ENCODE data around the gene SMKR1.
"Not testable (repeated sequence)": the region's sequence is repeated elsewhere in the genome, so short reads cannot be mapped to it uniquely, and the experiment has no call there.

Gene SMKR1

DNA sequence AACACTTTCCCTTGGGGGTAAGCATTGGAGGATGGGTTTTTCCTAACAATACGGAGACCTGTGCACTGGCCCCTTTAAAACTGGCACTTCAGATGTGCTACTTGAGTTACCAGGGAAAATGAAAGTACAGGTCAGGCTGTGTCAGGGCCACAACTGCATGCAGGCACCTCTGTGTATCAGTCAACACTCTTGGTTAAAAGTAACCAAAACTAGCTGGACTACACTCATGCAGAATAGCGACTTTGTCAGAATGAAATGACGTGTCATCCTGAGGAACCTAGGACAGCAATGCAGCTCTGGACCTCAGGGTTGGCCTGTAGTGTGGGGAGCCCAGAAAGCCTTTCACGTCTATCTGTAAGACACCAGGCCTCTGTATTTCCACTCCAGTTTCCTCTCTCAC lies 33.8 kb upstream of the SMKR1 start:
- Histone ChIP-seq H3K4me1 (ENCODE audit: insufficient read depth, low read length) (no peaks in the 10 kb centered on the region), H3K4me3 (ENCODE audit: low read length) (no peak overlapping the region), H3K36me3 (ENCODE audit: insufficient read depth, low read length) (peaks cover 41% of the 10 kb centered on the region), H3K9me3 (ENCODE audit: low read length) (no peaks in the 10 kb centered on the region), H2AFZ (ENCODE audit: low read depth, low read length) (no peak overlapping the region), H3K27me3 (ENCODE audit: insufficient read depth, low read length) (no peaks in the 10 kb centered on the region)

DNA sequence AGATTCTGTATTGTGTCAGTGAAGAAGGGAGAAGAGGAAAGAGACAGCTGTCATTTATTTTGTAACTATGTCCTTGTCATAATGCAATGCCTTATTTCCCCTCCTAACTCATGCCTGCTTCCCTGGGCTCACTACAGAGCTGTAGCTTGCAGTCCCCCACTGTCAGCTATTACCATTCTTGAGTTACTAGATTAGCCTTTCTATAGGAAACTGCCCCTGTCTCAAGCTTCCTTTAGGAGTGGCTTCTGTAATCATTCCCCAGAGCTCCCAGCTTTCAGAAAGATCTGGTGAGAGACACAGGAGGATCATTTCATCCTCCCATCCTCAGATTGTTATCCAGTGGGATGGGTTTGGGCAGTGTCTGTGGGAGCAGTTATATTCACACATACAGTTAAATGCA lies 32.4 kb upstream of the SMKR1 start:
- Histone ChIP-seq H3K36me3 (ENCODE audit: insufficient read depth, low read length) (peaks cover 31% of the 10 kb centered on the region), H3K27me3 (ENCODE audit: insufficient read depth, low read length) (no peaks in the 10 kb centered on the region), H3K4me3 (ENCODE audit: low read length) (no peak overlapping the region), H2AFZ (ENCODE audit: low read depth, low read length) (no peak overlapping the region), H3K4me1 (ENCODE audit: insufficient read depth, low read length) (no peaks in the 10 kb centered on the region), H3K9me3 (ENCODE audit: low read length) (no peaks in the 10 kb centered on the region)

DNA sequence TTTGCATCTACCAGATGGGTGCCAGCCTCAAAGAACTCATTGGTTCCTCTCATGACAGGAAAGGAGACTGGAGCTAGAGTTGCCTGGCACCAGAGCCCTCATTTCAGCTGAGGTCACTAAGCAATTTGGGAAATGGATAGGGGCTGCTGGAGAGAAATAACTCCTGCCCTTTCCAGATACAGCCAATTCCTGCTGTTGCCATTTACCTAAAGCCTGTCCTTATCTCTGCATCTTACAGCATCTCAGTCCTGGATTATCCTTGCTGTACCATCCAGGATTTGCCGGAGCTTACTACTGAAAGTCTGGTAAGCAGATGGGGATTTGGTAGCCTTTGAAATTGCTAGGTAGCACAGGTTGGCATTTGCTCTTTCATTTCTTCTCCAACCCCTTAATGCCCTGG lies 31.9 kb upstream of the SMKR1 start:
- H3K27me3 ChIP-seq (ENCODE audit: insufficient read depth, low read length) = no peaks in the 10 kb centered on the region
- no peaks in the 10 kb centered on the region for H3K4me1 ChIP-seq (ENCODE audit: insufficient read depth, low read length)
- H3K4me3 ChIP-seq (ENCODE audit: low read length) = no peak overlapping the region
- peaks cover 27% of the 10 kb centered on the region for H3K36me3 ChIP-seq (ENCODE audit: insufficient read depth, low read length)
- no peaks in the 10 kb centered on the region for H3K9me3 ChIP-seq (ENCODE audit: low read length)
- H2AFZ ChIP-seq (ENCODE audit: low read depth, low read length) = no peak overlapping the region

DNA sequence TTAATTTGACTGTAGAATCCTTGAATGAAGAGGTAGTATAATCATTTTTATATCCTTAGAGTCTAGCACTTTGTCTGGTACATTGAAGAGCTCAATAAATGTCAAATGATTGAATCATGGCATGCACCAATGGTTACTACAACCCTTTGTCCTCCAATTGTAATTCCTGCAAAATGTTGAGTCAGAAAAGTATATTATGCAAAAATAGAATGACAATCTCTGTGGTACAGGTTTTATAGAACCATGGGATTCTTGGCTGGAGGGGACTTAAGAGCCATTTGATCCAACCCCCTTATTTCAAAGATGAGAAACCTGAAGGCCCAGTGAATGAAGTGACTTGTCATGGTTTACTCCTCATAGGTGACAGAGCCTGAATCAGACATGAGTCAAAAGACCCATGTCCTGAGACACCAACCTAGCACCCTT lies 30.9 kb upstream of the SMKR1 start:
- H2AFZ ChIP-seq (ENCODE audit: low read depth, low read length) = no peak overlapping the region
- H3K27me3 ChIP-seq (ENCODE audit: insufficient read depth, low read length) = no peaks in the 10 kb centered on the region
- no peak overlapping the region for H3K4me3 ChIP-seq (ENCODE audit: low read length)
- H3K36me3 ChIP-seq (ENCODE audit: insufficient read depth, low read length) = peaks cover 21% of the 10 kb centered on the region
- H3K9me3 ChIP-seq (ENCODE audit: low read length) = no peaks in the 10 kb centered on the region
- no peaks in the 10 kb centered on the region for H3K4me1 ChIP-seq (ENCODE audit: insufficient read depth, low read length)

DNA sequence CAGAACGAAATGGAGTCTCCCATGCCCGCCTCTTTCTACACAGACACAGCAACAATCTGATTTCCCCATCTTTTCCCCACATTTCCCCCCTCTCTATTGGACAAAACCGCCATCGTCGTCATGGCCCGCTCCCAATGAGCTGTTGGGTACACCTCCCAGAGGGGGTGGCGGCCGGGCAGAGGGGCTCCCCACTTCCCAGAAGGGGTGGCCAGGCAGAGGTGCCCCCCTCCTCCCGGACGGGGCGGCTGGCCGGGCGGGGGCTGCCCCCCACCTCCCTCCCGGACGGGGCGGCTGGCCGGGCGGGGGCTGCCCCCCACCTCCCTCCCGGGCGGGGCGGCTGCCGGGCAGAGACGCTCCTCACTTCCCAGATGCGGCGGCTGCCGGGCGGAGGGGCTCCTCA lies 26.4 kb upstream of the SMKR1 start:
- not testable (repeated sequence) for H3K4me1 ChIP-seq (ENCODE audit: insufficient read depth, low read length); H3K9me3 ChIP-seq (ENCODE audit: low read length); H3K36me3 ChIP-seq (ENCODE audit: insufficient read depth, low read length); H3K27me3 ChIP-seq (ENCODE audit: insufficient read depth, low read length); H3K4me3 ChIP-seq (ENCODE audit: low read length); H2AFZ ChIP-seq (ENCODE audit: low read depth, low read length)

DNA sequence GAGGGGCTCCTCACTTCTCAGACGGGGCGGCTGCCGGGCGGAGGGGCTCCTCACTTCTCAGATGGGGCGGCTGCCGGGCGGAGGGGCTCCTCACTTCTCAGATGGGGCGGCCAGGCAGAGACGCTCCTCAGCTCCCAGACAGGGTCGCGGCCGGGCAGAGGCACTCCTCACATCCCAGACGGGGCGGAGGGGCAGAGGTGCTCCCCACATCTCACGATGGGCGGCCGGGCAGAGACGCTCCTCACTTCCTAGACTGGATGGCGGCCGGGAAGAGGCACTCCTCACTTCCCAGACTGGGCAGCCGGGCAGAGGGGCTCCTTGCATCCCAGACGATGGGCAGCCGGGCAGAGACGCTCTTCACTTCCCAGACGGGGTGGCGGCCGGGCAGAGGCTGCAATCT lies 25.9 kb upstream of the SMKR1 start:
- H2AFZ ChIP-seq (ENCODE audit: low read depth, low read length) = not testable (repeated sequence)

DNA sequence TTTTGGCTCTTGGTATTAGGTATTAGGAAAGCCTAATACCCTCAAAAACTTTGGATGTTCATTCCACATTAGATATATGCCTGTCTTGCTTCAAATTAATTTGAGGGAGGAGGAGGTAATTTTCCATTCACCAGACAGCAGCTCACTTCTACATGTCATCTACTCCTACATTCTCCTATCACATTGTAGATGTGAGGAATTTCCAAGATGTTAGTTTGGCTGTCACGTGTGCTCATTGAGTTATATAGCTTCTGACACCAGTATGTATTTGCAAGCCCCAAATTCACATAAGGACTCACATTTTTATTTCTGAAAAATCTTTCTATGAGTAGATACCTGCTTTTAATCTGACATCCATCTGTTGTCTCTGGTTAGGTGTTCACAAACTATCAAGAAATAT lies 22.5 kb upstream of the SMKR1 start:
- H3K27me3 ChIP-seq (ENCODE audit: insufficient read depth, low read length) = no peaks in the 10 kb centered on the region

More for the DNA sequence above, 25.9 kb upstream of the SMKR1 start:
- not testable (repeated sequence) for H3K27me3 ChIP-seq (ENCODE audit: insufficient read depth, low read length); H3K4me3 ChIP-seq (ENCODE audit: low read length); H3K4me1 ChIP-seq (ENCODE audit: insufficient read depth, low read length); H3K9me3 ChIP-seq (ENCODE audit: low read length); H3K36me3 ChIP-seq (ENCODE audit: insufficient read depth, low read length)

DNA sequence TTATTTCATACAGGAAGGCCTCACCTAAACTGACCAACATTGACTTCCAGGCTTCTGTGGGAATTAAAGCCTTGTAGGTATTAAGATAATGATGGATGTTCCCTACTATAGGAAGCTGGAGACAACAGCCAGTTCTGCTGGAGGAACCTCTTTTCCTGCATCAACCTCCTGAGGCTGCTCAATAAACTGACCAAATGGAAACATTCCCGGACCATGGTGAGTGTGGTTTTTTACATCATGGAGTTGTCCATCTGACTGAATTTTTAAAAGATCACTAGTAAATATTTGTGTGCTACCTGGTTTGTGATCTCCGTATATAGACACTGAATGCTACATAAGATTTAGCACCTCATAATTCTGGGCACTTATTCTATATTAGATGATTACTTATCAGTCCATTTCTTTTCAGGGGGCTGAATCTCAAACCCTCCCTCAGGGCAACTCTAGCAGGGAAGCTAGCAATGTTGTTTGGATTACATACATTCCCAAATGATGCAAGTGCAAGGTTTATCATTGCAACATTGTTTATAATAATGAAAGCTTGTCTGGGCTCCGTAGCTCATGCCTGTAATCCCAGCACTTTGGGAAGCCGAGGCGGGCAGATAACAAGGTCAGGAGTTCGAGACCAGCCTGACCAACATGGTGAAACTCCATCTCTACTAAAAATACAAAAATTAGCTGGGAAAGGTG lies 21.5 kb upstream of the SMKR1 start:
- no peaks in the 10 kb centered on the region for H3K27me3 ChIP-seq (ENCODE audit: insufficient read depth, low read length)
- peaks cover 18% of the 10 kb centered on the region for H3K36me3 ChIP-seq (ENCODE audit: insufficient read depth, low read length)
- H3K9me3 ChIP-seq (ENCODE audit: low read length) = peaks cover 4% of the 10 kb centered on the region
- no peaks in the 10 kb centered on the region for H3K4me1 ChIP-seq (ENCODE audit: insufficient read depth, low read length)
- no peak overlapping the region for H2AFZ ChIP-seq (ENCODE audit: low read depth, low read length)
- no peak overlapping the region for H3K4me3 ChIP-seq (ENCODE audit: low read length)

More for the DNA sequence above, 22.5 kb upstream of the SMKR1 start:
- H3K36me3 ChIP-seq (ENCODE audit: insufficient read depth, low read length) = peaks cover 14% of the 10 kb centered on the region
- H3K4me3 ChIP-seq (ENCODE audit: low read length) = no peak overlapping the region
- no peak overlapping the region for H2AFZ ChIP-seq (ENCODE audit: low read depth, low read length)
- no peaks in the 10 kb centered on the region for H3K4me1 ChIP-seq (ENCODE audit: insufficient read depth, low read length)
- peaks cover 4% of the 10 kb centered on the region for H3K9me3 ChIP-seq (ENCODE audit: low read length)

DNA sequence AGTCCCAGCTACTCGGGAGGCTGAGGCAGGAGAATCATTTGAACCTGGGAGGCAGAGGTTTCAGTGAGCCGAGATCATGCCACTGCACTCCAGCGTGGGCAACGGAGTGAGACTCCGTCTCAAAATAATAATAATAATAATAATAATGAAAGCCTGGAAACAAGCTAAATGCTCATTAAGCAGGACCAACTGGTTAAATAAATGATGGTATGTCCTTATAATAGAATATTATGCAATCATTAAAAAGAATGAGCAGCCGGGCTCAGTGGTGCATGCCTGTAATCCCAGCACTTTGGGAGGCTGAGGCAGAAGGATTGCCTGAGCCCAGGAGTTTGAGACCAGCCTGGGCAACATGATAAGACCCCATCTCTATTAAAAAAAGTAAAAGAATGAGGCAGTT lies 21.0 kb upstream of the SMKR1 start:
- not testable (repeated sequence) for H3K27me3 ChIP-seq (ENCODE audit: insufficient read depth, low read length); H3K4me3 ChIP-seq (ENCODE audit: low read length); H3K4me1 ChIP-seq (ENCODE audit: insufficient read depth, low read length); H2AFZ ChIP-seq (ENCODE audit: low read depth, low read length); H3K9me3 ChIP-seq (ENCODE audit: low read length)
- H3K36me3 ChIP-seq (ENCODE audit: insufficient read depth, low read length) = peaks cover 20% of the 10 kb centered on the region

DNA sequence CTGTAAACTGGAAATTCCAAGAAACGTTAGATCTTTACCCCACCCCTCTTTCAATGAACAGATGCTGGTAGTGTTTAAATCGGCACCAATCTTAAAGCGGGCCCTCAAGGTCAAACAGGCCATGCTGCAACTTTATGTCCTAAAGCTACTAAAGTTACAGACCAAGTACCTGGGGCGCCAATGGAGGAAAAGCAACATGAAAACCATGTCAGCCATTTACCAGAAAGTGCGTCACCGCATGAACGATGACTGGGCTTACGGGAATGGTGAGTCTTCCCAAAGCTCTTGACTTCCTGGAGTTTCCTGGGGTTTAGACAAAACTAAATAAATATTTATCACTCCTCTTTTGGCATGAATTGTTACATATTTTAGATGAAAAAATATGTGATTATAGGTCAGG lies 19.6 kb upstream of the SMKR1 start:
- Histone ChIP-seq H3K4me1 (ENCODE audit: insufficient read depth, low read length) (no peaks in the 10 kb centered on the region), H3K4me3 (ENCODE audit: low read length) (no peak overlapping the region), H3K36me3 (ENCODE audit: insufficient read depth, low read length) (peaks cover 20% of the 10 kb centered on the region), H3K9me3 (ENCODE audit: low read length) (peaks cover 4% of the 10 kb centered on the region), H2AFZ (ENCODE audit: low read depth, low read length) (no peak overlapping the region), H3K27me3 (ENCODE audit: insufficient read depth, low read length) (no peaks in the 10 kb centered on the region)

DNA sequence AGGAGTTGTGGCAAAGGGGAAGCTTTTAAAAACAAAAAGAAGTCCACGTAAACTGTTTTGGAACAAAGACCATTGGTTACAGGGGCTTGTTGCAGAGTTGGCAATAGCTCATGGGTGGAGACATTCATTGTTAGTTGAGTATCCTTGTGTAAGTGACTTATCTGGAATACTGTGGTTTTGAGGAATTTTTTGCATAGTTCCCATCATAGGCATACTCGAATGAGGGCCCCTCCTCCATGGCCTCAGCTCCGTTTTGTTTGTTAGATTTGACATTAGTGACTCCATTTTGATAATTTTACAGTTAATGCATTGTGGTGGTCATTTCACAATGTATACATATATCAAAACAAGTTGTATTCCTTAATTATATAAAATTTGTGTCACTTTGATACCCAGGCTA lies 12.8 kb upstream of the SMKR1 start:
- Histone ChIP-seq H3K4me1 (ENCODE audit: insufficient read depth, low read length) (no peaks in the 10 kb centered on the region), H2AFZ (ENCODE audit: low read depth, low read length) (no peak overlapping the region), H3K36me3 (ENCODE audit: insufficient read depth, low read length) (peaks cover 7% of the 10 kb centered on the region), H3K27me3 (ENCODE audit: insufficient read depth, low read length) (no peaks in the 10 kb centered on the region), H3K9me3 (ENCODE audit: low read length) (no peaks in the 10 kb centered on the region), H3K4me3 (ENCODE audit: low read length) (no peak overlapping the region)

DNA sequence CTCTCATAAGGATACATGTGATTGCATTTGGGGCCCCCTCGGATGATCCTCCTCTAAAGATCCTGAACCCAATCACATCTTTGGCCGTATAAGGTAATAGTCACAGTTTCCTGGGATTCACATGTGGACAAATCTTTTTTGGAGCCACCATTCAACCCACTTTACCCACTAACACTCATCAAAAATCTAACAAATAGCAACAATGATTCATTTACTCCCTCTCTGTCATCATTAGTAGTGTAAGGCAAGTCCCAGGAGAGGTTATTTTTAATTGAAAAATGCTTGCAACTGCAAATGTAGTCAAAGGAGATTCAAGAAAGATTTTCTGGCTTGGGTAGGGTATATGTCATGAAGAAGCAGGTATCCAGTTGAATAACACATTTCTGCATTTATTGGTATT lies 9.9 kb upstream of the SMKR1 start:
- H3K27me3 ChIP-seq (ENCODE audit: insufficient read depth, low read length) = no peaks in the 10 kb centered on the region
- no peak overlapping the region for H2AFZ ChIP-seq (ENCODE audit: low read depth, low read length)
- no peaks in the 10 kb centered on the region for H3K36me3 ChIP-seq (ENCODE audit: insufficient read depth, low read length)
- H3K9me3 ChIP-seq (ENCODE audit: low read length) = no peaks in the 10 kb centered on the region
- H3K4me1 ChIP-seq (ENCODE audit: insufficient read depth, low read length) = no peaks in the 10 kb centered on the region
- no peak overlapping the region for H3K4me3 ChIP-seq (ENCODE audit: low read length)

DNA sequence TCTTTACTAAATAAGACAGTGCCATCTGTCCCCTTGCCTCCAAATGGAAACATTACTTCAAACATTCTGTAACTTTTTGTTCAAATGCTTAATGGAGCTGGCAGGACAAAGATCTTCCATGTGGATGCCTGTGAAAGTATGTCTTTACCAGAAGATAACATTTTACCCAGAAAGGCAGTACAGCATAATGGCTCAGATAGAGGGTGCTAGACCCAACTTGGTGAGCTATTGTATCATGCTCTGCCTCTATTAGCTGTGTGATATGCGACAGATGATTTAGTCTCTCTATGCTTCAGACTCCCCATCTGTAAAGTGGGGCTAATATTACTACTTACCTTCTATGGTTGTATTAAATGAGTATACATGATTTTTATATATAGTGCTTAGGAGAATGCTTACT lies 8.8 kb upstream of the SMKR1 start:
- Histone ChIP-seq H3K9me3 (ENCODE audit: low read length) (no peaks in the 10 kb centered on the region), H3K4me3 (ENCODE audit: low read length) (no peak overlapping the region), H3K4me1 (ENCODE audit: insufficient read depth, low read length) (no peaks in the 10 kb centered on the region), H3K36me3 (ENCODE audit: insufficient read depth, low read length) (no peaks in the 10 kb centered on the region), H3K27me3 (ENCODE audit: insufficient read depth, low read length) (no peaks in the 10 kb centered on the region), H2AFZ (ENCODE audit: low read depth, low read length) (no peak overlapping the region)

DNA sequence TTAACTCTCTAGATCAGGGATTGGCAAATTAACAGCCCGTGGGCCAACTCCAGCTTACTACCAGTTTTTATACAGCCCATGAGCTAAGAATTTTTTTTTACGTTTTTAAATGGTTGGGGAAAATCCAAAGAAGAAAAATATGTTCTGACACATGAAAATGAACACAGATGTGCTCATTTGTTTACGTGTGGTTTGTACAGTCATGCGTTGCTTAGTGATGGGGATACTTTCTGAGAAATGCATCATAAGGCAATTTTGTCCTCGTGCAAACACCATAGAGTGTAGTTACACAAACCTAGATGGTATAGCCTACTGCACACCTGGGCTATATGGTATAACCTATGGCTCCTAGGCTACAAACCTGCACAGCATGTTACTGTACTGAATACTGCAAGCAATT lies 8.3 kb upstream of the SMKR1 start:
- Histone ChIP-seq H3K27me3 (ENCODE audit: insufficient read depth, low read length) (no peaks in the 10 kb centered on the region), H2AFZ (ENCODE audit: low read depth, low read length) (no peak overlapping the region), H3K4me3 (ENCODE audit: low read length) (no peak overlapping the region), H3K4me1 (ENCODE audit: insufficient read depth, low read length) (no peaks in the 10 kb centered on the region), H3K36me3 (ENCODE audit: insufficient read depth, low read length) (no peaks in the 10 kb centered on the region), H3K9me3 (ENCODE audit: low read length) (no peaks in the 10 kb centered on the region)
